RKO (cell line): ENCODE measurements around the gene TEAD3.

ENCODE experiments used
- DNase-seq: peaks from one replicate; pipeline ENCODE4 v3.0.0-alpha.2; 2016; ENCODE audit warnings: low spot score

Gene TEAD3

DNA sequence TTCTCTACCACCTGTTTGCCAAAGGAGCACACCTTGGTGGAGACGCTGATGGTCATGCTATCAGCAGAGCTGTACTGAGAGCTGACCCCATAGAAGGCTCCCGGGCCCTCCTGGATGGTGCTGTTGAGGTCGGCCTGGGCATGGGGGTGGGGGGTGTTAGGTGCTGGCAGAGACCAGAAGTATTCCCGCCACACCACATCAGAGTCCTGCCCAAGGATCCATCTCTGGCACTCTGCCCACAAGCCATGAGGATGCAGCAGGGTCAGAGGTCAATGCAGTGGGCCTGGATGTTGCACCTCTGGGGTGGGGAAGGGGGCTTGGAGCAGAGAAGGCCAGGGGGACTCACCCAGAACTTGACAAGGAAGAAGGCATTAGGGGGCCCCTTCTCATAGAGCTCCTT is 21.3 kb downstream of the TEAD3 start:
- no peak for DNase-seq

DNA sequence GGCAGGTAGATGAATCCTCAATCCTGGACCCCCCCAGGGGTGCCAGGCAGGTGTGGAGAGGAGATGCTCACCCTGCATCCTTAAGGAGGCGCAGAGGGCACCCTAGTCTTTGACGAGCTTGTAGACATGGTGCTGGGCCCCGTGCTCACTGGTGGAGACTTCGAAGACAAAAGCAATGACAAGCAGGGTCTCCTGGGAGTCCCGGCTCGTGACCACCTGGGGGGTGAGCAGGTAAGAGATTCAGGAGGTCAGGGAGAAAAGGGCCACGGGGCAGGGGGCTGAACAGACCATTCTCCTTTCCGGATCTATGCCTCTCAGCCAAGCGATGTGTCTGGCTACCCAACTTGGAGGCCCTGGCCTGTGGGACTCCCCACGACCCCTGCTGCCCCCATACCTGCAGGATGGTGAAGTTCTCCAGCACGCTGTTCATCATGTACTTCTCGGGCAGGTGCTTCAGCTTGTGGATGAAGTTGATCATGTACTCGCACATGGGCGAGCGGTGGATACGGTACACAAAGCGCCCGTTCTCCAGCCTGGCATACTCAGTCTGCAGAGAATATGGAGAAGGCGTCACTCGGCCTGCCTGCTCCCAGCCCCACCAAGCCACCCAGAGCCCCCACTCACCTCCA is 21.8 kb downstream of the TEAD3 start:
- DNase-seq = no peak

DNA sequence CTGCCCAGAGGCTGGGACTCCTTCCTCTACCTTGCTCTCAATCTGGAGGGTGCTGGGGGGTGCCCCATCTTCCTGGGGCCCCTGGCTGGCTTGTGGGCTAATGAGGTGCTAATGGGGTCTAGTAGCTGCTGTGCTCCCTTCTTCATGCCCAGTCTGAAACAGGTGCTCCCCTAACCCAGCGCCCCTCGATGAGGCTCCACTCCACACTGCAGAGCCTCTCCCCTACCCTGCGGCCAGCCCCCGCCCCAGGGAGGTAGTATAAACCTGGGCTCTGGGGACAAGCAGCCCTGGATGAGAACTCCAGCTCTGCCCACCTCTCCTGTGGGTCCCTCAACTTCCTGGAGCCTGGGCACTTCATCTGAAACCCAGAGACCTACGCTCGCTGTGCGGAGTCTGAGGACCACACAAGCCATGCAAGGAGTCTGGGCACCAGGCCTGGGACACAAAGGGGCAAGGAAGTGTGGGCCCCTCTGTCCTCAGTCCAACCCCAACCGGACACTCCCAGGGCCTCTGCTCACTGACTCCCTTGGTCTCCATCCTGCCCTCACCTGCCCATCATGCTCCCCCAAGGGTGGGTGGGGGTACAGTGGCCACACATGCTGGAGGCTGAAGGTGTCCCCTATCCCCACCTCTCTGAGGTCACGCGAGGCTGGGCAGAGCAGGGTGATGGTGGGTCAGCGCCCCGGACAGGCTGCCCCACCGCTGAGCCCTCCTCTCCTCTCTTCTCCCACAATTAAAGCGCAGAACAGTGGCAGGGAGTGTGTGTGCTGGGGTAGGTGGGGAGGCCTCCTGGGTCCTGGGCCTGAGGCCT is 22.5 kb downstream of the TEAD3 start:
- no peak for DNase-seq

DNA sequence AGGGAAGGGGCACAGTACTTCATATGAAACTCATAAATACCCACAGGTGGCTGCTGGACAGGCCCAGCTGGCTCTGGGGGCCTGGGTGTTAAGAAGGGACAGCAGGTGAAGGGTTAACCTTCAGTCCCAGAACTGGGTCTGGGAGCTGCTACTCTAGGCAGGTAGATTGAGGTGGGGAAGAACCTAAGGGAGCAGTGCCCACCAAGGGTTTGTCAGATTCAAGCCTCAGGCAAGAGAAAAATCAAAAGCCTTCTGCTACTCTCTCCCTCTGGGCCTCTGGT is 23.1 kb downstream of the TEAD3 start:
- no peak for DNase-seq

DNA sequence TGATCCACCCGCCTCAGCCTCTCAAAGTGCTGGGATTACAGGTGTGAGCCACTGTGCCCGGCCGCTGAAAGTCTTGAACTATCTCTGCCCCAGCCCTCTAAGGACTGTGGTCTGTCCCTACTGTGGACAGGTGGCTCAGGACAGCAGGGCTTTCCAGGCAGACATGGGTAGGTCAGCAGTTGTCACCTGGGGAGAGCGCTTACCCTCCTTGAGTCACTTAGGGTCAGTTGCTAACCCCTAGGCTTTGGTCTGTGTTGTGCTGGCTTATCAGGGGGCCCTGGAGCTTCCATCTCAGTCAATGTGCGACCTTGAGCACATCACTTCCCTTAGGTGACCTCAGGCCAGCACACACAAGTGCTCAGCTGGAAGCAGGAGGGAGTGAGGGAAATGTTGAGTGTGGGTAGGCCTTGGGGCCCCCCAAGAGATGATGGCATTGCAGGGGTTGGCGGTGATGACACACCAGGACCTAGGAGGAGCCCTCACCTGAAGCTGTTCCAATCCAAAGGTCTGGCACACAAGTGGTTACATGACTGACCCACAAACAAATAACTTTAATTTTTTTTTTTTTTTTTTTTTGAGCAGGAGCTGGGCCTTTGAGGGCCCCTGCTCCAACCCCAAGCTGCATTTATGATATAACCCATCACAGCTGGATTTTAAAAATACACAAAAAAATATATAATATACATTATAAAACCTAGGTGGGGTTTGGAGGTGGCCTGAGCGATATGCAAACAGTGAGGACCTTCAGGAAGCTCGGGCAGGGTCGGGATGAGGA is 23.6 kb downstream of the TEAD3 start:
- no peak for DNase-seq

DNA sequence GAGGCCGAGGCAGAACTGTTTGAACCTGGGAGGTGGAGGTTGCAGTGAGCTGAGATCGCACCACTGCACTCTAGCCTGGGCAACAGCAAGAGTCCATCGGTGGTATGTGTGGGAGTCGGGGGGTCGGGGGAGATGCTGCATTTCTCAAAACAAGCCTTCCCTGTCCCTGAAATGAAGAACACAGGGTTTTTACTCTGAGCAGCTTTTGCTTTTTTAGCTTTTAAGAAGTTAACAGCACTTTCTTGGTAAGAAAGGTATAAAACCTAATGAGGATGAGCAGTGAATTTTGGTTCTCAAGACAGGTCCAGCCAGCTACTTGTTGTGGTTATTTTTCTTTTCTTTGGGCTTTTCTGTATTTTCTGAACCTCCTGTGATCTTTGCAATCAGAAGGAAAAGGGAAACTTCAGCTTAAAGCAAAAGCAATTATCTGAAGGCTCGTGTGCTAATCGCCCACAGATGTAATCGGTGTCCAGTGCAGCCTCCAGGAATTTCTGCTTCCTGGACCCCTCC is 25.0 kb downstream of the TEAD3 start:
- DNase-seq = no peak

DNA sequence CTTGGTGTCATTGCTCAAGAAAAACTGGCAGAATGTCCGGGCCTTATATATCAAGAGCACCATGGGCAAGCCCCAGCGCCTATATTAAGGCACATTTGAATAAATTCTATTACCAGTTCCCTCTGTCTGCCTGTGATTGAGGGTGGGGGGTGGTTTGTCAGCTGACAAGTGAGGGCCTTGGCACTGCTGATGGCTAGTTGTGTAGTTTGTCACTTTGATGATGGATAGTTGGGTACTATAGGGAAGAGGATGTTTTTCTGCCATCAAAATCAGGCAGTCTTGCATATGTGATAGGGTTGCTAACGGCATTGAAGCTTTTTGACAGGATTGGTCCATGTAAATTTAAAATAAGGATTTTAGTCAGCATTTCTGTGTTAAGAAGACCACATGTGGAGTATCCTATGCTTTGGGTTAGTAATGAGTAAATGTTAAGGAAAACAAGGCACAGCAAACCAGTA is 26.2 kb downstream of the TEAD3 start:
- DNase-seq = peak; percentile 49

DNA sequence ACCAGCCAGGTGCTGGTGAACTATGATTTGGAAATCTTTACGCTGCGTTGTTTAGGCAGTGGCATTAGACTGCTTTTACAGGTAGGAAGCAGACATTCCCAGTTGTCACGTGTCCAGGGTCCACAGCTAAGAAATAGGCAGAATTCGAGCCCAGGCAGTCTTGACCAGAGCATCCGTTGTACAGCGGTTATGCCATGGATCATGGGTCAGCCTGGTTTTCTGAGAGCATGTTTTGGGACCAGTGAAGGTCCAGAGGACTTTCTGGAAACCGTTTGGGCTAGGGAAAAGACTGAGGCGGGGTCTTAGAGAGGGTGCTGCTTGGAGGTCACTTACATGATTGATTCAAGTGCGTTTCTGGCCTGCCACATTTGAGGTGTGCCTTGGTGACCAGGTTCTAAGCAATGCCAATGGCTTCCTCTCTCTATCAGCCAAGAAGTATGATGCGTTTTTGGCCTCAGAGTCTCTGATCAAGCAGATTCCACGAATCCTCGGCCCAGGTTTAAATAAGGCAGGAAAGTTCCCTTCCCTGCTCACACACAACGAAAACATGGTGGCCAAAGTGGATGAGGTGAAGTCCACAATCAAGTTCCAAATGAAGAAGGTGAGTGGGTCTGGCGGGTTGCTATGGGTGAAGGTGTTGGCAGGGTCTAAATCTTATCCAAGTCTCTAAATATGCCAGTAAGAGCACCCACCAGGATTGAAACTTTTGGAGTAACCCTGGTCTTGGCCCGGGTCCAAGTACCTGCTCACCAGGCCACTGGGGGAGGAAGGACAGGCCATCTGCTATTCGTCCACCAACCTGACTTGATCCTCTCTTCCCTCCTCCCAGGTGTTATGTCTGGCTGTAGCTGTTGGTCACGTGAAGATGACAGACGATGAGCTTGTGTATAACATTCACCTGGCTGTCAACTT is 26.9 kb downstream of the TEAD3 start:
- peak; percentile 64 for DNase-seq

DNA sequence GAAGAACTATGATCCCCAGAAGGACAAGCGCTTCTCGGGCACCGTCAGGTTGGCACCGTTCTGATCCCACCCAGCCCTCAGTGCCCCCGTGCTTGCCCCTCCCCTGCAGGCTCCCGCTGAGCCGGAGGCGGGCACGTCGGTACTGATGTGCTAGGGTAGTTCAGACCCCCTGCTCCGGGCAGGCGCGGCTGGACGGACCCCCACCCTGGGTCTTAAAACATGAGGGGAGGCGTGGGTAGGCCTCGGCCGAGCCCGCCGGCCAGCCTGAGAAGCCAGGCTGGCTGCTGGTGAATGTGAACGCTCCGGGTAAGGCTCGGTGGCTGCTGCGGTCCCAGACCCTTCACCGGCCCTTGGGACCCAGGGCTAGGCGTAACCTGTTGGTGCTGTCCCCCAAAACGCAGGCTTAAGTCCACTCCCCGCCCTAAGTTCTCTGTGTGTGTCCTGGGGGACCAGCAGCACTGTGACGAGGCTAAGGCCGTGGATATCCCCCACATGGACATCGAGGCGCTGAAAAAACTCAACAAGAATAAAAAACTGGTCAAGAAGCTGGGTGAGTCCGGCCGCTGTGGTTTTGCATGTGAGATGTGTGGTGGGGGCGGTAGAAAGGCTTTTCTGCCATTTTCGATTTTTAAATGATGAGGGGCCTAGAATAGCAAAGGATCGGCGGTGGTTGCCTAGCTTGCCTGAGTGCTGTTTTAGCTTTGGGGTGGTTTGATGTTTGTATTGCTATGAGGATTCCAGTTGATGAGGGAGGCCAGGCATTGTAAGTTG is 27.7 kb downstream of the TEAD3 start:
- no peak for DNase-seq

DNA sequence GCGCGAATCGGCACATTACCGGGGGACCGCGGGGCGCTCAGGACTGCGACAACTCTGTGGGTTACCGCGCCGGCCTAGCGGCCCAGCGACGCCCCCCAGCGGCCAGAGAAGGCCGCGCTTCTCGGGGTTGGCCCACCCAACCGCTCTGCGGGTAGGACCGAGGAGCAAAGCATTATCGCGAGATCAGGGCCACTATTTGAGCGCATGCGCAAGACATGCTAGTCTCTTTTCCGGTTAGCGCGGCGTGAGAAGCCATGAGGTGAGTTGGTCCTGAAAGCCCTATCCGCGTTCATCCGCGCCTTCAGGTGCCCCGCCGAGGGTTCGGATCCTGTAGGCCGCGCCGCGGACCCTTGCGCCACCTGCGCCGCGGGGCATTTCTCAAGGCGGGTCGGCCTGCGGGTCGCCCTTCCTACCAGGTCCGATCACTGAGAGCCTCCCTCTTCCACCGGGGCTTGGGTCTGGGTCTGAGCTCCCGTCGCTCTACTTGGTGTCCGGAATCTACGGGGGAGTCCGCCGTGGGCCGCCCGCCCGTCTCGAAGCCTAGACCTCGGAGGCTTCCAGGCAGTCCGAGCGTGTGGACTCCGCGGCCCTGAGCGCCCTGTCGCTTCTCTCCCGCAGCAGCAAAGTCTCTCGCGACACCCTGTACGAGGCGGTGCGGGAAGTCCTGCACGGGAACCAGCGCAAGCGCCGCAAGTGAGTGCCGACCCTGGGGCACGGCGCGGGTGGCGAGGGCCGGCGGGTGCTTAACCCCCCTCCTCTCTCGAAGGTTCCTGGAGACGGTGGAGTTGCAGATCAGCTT is 28.5 kb downstream of the TEAD3 start, which contains the start of gene RPL10A:
Gene RPL10A, plus strand, starts transcription at position 221 of the 799 bp plus-strand sequence. Its CDS starts 34 bp downstream, at position 255.
- peak; percentile 97 for DNase-seq

DNA sequence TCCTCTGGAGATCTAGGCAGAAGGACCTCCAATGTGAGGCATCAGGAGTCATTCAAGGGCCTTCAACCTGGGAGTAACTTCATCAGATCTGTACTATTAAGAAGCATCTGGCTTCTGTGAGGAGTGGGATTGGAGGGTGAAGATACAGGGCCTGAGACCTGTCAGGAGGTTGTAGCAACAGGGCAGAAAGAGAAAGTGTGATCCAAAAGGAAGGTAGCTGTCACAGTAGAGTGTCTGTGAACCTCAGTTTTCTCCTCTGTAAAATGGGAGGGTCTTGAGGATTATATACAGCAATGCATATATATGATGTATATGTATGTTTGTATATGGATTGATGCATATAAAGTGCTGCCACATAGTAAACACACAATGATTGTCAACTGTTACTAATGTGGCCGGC is 31.2 kb downstream of the TEAD3 start:
- DNase-seq = no peak

DNA sequence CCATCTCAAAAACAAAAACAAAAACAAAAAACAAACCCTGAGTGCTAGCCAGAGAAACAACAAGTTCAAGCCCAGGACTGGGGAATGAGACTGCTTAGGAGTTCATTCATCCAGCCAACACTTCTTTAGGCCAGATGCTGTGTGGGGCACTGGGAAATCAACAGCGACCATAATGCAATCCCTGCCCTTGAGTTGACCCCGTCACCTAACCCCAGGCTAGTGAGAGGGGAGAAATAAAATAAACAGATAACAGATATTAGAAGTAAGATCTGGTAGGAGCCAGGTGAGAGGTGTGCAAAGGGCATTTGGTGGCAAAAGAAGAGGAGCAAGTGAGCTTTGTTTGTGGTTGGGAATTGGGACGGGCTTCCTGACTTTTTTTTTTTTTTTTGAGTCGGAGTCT is 33.6 kb downstream of the TEAD3 start:
- DNase-seq = no peak

DNA sequence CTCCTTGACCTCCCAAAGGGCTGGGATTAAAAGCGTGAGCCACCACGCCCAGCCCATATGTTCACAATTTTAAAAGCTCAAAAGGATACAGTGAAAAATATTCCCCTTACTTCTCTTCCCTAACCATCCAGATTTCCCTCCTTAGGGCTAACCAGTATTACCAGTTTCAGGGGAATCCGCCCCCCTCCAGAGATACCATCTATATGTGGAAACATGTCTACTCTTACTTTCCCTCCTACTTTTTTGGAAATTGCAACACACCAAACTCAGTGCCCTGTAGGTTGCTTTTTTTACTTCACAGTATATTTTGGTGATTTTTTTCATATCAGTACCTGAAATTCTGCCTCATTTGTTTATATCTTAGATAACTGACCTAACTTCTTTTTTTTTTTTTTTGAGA is 35.6 kb downstream of the TEAD3 start:
- no peak for DNase-seq

DNA sequence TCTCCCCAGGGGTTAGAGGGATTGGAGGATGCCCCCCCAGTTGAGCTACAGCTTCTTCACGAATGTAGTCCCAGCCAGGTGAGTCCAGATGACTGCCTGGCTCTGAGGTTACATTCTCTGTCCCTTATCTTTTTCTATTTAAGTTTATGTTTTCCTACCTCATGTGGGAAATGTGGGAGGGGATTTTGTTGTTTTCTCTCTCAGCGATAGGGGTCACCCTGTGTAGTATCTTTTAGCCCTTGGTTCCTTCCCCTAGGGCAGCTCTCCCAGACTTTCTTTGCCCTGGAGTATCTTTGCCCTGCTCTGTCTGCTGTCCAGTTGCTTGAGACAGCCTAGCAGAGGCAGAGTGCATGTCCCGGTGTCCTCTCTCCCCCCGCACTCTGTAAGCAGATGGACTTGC is 39.0 kb downstream of the TEAD3 start:
- no peak for DNase-seq

DNA sequence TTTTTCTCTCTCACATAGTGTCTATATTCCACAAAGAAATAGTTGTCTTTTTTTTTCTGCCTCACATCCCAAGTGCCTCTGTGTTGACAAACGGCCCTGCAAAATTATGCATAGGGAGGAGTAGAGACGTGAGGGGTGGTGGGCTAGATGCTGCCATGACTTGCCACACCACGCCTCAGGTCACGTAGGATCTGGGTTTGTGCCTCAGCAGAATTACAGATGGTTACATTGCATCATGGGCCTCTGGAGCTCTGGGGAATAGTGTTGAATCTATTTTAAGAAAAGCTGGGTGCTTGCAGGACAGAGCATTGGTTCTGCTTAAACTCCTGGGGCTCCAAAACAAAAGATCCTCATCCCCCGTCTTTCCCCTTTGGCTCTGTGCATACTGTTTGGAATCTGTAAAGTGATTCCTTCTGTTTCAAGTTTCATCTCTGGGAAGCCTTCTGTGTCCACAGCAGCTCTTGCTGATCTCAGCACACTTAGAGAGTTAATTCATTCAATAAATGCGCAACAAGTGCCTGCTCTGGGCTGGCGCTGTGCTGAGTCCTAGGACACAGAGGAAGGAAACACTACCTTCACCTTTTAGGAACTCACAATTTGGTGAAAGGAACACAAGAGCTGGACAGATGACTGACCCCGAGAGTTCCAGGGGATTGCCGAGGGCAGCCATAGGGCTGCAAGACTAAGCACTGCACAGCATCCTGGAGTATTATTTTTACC is 42.3 kb downstream of the TEAD3 start:
- DNase-seq = no peak

DNA sequence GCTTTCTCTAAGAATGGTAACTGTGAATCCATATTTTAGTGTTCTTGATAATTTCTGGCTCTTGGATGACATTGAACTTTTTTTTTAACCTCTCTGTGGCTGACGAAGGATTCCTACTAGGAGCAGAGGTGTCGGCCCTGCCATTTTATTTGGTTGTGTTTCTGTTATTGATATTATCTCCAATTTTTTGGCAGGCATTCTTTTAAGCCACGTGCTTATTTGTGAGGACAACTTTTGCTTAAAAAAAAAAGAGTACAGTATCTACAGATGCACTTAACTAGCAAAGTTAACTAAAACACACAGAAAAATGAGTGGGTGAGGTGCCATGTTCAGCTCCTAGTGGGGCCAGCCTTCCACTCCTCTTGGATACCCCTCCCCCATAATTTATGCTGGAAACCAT is 43.6 kb downstream of the TEAD3 start:
- no peak for DNase-seq

DNA sequence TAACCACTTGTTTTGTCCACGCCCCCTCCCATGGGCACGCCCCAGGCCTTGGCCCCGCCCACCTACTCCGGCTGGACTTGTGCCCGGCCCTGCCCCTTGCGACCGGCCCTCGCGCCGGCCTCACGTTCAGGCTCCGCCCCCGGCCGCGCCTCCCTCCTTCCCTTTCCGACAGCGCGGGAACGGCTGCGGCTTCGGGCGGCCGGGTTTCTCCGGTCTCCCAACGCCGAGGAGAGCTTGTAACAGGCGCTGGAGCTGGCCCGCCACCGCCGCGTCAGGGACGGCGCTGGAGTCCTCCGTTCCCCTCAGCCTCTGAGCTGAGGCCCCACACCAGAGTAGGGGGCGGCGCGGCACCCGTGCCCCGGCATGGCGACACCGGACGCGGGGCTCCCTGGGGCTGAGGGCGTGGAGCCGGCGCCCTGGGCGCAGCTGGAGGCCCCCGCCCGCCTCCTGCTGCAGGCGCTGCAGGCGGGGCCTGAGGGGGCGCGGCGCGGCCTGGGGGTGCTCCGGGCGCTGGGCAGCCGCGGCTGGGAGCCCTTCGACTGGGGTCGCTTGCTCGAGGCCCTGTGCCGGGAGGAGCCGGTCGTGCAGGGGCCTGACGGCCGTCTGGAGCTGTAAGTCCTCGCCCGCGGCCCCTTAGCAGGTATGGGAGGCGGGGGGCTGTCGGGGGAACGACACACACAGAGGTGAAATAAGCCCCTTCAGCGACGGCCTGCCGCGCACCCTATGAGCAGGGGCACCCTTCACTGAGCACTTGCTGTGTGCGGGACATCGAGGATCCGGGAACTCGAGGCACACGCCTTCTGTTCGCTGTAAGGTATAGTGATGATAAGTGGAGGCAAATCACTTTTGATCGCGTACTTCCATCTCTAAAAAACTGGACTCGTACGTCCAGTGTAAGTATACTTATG is 44.4 kb downstream of the TEAD3 start, which contains the start of gene FANCE:
Gene FANCE, plus strand, starts transcription at position 156 of the 908 bp plus-strand sequence. Its CDS starts 208 bp downstream, at position 364.
- peak; percentile 87 for DNase-seq
